Endometrial microvascular endothelial cells (primary cell): ENCODE results near the gene MSRB1. TPM values are rescaled to one million over a fixed set of nuclear protein-coding genes. Genes with fewer than 3 reads are reported as not detected.
"Not testable (repeated sequence)": the region's sequence is repeated elsewhere in the genome, so short reads cannot be mapped to it uniquely, and the experiment has no call there.

Source experiments
- in situ Hi-C: cut with HindIII; loops from 2 replicates; pipeline ENCODE4 v1.10.0; 2017; ENCODE audit warnings: low sequenced_read_pairs, low pct_unique_long_range_greater_than_20kb; ENCODE audit errors: inconsistent ontology term
- total RNA-seq: library from RNA; depleted of rRNA; stranded (reverse); fragments of >200 nt; gene quantifications from one replicate; pipeline ENCODE4 v1.2.3, GENCODE V29; 2015; ENCODE audit errors: inconsistent ontology term

MSRB1 gene
- total RNA-seq, 1 donor from 2014 or later: 11.2 TPM

DNA sequence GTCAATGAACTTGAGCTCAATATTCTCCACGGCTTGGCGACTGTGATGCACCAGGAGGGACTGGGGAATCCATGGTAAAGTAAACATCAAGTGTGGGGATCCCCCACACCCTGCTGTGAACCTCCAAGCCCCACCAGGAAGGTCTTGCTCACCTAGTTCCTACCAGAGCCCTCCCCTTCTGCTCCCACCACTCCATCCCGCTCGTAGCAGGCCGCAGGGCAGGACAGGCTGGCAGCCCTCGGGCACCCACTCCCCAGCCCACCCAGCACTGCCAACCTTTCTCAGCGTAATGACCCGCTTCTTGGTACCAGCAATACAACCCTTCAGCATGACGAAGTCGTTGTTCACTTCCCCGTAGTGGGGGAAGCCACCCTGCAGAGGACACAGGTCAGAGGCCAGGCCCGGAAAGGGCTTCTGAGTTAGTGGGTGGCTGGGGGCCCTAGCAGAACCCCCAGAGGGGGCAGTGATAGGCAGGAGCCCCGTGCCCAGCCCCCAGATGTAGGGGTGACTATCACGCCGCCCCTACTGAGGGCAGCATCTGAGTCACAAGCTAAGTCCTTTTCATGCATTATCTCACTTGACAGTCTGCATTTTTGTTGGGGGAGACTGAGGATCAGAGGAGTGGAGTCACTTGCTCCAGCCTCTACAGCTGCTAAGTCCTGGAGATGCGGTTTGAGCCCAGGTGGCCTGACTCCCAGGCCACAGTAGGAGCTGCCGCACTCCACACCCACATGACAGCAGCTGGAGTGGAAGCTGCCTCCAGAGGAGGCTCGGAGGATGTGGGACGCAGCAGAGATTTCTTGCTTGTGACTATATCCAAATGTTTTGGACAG lies 2.8 kb upstream of the MSRB1 start:
- in situ Hi-C loops: no loop called here

DNA sequence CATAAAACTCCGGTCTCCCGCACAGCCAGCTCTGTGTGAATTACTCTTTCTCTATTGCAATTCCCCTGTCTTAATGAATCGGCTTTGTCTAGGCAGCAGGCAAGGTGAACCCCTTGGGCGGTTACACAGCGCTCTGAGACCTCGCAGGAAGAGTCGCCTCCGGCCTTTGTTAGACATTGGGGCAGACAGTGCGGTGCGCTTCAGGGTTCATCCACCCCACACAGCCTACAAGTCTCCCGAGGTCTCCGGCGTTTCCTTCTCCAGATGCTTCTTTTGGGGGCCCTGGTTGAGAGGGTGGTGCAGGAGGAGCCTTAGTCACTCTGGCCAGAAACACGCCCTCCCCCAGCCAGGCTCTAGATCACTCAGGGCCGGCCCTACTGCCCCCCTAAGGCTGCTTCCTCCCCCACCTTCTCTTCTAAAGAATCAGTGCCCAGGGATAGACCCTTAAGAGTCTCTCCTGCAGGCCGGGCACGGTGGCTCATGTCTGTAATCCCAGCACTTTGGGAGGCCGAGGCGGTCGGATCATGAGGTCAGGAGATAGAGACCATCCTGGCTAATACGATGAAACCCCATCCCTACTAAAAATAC lies 1.7 kb upstream of the MSRB1 start:
- in situ Hi-C loops: no loop called here

DNA sequence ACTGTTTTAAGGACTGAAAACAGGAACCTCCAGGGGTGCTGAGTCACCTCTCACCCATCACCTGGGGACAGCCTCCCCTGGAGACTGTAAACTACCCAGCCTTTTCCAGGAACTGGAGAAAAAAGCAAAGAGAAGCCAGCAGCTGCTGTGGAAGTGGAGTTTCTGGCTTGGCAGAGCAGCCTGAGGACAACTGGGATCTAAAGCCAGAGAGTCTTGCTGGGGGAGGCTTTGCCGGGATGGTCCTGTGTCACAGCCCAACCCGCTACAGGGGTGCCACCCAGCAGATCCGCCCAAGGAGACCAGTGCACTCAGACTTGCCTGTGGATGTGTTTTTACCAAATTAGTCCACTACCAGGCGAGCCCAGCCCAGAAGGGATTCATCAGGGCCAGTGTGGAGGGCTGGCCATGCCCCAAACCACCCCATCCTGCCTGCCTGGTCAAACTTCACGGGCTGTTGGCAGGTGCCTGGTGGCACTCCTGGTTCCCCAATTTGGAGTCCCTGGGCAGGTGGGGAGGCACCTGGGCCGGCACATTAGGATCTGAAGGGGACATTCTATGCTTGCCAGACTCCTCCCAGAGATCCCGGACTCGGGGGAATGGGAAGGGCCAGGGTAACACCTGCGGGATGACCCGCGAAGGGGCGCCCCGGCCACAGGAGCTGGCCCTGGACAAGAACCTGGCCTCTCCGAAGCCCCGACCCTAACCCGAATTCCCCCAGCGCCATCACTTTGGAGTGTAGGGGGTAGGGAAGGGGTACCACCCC lies 771 bp downstream of the MSRB1 start:
- in situ Hi-C loops: no loop called here

DNA sequence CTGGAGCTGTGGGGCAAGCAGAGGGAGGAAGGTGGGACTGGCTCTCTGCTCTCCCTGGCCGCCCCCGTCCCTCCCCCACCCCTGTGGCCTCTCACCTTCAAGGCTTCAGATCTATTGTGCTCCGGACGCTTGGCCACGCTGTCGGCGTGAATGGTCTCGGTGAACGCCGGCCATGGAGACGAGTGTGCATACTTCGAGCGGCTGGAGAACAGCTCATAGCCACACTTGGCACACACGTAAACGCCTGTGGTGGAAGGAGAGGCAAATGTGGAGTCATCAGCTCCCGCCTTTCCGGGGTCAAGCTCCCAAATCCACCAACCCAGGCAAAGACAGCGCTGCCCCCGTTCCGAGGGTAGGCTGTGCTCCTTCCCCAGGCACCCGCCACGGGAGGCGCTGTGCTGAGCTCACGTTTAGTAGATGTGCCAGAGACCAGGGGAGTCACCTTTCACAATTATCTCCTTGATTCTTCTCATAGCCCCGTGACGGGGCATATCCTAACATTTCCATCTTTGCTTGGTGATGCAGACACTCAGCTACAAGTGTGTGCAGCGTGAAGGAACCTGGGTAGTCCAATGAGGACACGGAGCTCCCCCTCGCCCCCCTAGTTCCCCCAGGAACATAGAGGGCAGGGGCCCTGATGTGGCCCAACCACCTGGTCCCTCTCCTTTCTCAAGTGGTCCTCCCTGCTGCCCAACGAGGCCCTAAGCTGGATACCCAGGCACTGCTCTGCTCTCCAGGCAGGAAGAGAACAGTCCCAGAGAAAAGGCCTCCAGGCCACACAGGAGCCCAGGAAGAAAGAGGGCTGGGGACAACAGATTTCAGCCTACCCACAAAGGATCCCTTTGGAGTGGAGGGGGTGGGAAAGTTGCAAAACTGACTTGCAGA lies 1.6 kb downstream of the MSRB1 start:
- in situ Hi-C loops: no loop called here

DNA sequence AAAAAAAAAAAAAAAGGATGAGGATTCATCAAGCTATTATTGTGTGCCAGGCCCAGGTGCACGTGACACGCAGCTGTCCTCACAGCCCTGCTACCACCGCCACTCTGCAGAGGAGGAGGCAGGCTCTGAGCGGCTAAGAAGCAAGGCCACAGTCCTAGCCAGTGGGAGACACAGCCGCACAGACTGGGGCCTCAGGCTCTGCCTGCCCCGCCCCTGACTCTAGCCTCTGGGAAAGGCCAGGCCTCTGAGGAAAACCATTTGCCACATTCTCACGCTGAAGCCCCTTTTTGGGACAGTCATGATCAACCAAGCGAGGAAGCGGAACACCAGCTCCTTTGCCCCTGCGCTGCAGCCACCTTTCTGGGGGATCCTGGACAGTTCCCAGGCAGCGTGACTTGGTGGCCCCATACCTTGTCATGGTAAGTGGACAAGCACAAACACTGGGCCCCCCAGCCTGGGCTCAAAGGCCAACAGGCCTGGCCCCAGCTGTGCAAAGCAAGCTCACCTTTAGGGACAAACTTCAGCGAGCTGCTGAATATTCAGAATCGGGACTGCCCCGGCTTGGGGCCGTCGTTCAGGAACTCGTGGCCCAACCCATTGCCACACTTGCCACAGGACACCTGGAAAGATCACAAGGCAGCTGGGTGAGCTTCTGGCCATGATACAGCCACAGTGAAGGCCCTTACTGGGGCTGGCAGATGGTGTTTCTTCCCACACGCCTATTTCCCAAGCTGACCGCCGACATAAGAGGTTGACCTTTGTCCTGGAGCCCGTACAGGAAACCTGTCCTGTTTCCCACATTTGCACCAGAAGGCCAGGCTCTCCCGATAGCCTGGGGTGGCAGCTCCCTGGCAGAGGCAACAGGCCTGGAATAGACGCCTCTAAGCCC lies 2.5 kb downstream of the MSRB1 start:
- in situ Hi-C loops: no loop called here

DNA sequence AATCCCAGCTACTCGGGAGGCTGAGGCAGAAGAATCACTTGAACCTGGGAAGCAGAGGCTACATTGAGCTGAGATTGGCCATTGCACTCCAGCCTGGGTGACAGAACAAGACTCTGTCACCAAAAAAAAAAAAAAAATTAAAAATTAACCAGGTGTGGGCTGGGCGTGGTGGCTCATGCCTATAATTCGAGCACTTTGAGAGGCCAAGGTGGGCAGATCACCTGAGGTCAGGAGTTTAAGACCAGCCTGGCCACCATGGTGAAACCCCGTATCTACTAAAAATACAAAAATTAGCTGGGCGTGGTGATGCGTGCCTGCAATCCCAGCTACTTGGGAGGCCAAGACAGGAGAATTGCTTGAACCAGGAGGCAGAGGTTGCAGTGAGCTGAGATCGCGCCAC lies 3.2 kb downstream of the MSRB1 start:
- in situ Hi-C loops: not testable (repeated sequence)

DNA sequence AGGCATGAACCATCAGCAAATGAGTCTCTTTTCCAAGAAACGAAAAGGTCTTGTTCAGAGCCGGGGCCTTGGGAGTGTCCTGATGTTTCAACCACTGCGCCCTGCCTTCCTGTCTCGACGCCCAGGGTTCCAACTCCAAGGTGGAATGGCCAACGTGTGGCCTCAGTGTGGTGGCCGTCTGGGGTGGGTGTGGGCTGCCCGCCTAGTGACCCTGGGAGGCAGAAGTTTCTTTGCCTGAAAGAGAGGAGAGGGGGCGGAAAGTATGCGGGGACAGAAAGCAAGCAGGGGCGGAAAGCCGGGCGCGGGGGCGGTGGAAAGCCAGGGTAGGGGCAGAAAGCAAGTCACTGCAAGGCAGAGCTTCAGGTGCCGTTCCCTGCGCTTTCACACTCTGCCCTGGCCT lies 4.1 kb downstream of the MSRB1 start:
- in situ Hi-C loops: no loop called here

DNA sequence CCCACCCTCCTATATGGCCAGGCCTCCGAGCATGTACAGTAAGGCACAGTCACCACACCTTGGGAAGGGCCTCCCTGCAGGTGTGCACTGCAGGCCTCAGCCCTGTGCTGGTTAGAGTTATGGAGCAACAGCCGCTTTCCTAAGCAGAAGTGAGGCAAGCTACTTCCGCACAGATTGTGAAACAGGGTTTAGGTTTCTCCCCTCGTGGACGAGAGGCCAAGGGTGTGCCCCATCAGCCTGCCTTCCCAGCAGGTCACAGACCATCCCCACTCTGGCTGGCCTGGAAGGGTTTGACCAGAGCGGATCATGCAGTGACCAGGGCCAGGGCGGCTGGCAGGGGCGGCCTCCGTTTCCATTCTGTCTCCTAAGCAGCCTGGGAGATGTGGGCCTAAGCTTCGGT lies 4.7 kb downstream of the MSRB1 start:
- in situ Hi-C loops: no loop called here

DNA sequence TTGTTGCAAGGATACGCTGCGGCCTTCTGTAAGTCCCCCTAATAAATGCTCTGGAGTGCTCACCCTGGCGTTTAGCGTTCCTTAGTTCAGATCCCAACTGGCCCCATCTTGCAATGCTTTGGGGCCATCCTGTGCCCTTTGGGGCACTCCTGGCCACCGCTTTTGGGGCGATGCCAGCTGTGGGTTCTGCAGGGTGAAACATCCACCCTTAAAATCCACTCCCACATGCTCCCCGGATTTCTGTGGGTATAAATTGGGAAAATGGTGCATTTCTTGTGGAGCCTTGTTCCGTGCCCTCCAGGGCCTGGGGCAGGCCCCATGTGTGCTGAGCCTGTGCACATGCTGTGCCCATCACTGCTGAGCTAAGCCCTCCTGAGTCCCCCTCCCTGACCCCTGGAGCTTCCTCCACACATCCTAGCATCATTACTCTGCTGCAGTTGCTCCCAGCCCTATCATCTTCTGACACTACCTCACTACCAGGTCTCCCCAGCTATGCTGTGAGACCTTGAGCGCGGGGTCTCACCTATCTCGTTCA lies 6.0 kb downstream of the MSRB1 start:
- in situ Hi-C loops: no loop called here

DNA sequence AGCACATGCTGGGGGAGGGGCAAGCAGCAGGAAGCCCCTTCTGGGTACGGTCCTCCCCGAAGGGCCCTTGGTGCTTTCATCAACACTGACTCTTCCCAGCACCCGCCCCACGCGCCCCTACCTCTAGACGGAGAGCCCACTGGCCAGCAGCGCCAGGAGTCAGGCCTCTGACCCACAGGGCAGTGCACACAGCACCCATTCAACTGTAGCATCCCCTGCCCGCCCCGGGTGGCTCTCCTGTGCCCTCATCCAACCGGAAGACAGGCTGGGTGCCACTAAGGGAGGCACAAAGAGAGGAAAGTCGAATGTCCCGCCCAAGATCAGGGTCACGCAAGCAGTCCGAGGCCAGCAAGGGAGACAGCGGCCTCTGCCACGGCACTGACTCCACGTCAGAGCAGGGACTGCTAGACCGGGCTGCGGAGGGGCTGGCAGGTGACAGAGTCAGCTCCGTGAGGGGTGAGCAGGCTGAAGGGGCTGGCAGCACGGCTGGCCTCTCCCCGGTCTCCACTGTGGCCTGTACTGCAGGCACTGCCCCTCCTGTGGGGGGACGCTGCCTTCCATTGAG lies 9.8 kb downstream of the MSRB1 start:
- in situ Hi-C loops: no loop called here

DNA sequence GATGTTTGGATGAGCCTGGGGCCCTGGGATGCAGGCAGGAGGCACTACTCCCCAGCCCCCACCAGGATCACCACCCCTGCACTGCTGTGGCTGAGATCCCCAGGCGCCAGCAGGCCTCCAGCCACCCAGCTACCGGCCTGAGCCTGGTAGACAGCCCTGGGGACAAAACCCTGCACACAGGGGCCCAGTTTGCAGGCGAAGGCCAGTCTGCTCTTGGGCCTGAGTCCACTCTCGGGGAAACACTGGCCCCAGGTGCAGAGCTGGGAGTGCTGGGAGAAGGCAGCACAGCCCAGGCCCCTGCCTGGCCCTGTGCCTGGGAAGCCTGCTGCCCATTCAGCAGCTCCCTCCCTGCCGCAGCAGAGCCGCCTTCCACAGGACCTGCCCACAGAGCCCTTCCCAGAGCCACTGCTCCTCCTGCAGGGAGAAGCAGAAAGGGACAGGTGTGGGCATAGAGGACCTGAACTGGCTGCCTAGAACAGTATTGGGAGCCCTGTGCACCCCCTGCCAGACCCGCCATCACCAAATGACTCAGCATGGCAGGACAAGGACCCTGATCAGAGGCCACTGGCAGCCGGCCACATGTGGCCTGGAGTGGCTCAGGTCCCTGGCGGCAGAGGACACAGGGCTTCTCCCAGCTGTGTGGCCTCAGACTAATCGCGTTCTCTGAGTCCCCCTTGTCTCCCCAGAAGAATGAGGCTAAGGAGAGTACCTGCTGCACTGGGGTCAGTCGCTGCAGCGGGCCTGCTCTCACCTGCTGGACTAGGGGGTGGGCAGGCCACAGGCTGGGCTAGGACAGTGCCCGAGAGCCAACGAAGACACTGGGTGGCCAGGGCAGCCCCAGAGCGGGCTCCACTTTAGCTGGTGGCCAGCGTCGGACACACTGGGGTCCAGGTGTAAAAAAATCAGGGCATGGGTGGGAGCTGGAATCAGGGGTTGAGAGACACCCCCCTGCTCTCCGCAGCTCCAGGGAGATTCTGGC lies 10.7 kb downstream of the MSRB1 start:
- in situ Hi-C loops: no loop called here

DNA sequence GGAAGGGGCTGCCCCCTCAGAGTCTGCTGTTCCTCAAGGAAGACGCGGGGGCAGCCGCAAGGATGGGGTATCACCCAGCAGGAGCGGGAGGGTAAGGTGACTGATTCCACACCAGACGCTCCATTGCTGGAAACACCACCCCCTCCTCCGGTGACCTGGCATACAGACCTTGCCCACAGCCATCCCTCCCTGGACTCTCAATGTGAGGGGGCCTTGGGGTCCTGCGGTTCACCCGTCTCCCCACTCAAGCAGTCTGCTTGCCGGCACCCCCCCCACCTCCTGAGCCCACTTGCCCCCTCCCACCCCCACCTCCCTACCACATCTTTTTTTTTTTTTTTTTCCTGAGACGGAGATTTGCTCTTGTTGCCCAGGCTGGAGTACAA lies 12.7 kb downstream of the MSRB1 start:
- in situ Hi-C loops: no loop called here

DNA sequence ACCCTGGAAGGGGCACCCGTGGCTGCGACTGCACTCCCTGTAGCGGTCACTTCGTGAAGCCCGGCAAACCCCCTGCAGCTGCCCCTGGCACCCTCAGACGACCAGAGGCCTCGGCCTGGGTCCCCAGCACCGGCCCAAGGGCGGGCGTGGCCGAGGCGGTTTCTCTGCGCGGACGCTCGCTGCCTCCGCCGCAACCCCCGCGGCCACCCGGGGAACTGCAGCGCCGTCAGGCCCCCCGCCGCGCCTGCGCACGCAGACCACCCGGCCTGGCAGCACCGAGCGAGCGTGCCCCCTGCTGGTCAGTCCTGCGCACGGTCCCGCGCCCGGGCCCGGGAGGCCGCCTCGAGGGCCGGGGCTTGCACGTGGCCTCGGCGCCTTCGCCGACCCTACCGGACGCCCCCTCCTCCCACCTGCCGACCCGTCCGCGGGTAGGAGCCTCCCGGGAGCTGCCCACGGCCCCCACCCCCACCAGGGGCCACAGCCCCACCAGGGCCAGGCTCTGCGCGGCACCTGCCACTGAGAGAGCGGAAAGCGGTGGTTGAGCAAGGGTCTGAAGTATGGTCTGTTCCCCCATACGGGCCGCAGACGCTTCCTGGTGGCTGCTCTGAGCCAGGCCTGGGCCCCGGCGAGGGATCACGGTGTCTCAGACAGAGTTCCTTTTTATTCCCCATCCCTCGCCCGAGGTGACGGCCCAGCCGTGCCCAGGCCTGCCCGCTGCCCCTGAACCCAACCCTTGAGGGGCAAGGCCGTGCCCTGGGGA lies 13.2 kb downstream of the MSRB1 start:
- in situ Hi-C loops: no loop called here

DNA sequence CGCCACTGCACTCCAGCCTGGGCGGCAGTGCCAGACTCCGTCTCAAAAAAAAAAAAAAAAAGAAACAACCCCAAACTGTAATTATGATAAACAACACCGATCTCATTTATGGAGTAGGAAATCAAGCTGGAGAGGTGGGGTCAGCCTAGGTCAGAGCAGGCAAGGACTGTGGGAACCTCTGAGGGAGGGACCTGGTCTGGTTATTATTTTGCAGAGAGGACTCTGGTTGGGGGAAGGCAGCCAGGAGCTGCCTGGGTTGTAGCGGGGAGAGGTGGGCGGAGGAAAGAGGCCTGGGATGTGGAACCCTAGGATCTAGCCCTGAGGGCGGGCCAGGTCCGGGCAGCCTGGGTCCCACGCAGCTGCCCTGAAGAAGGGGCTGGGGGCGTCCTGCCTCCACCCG lies 13.9 kb downstream of the MSRB1 start:
- in situ Hi-C loops: no loop called here

DNA sequence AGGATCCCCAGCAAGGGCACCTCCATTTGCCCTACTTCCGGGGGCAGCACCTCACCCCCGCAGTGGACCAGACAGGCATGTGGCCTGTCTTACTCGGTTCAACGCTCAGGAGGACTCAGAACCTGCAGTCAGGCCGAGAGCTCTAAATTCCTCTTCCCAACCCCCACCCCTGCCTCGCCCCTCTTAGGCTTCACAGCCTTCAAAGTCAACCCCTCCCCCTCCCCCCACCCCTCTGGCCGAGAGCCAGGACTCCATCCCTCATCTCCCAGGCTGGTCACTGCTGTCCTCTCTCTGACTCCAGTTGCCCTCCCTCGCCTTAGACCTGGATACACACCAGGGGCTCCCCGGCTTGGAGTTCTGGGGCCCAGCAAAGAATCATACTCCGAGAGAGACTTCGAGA lies 16.7 kb downstream of the MSRB1 start:
- in situ Hi-C loops: no loop called here

DNA sequence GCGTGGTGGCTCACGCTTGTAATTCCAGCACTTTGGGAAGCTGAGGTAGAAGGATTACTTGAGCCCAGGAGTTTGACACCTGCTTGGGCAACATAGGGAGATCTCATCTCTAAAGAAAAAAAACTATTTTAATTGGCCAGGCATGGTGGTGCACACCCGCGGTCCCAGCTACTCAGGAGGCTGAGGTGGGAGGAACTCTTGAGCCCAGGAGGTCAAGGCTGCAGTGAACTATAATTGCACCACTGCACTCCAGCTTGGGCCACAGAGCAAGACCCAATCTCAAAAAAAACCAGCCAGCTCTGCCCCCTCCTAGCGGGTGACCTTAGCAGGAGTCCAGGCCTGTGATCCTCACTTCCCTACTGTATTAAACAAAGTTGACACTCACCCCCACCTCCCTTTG lies 18.9 kb downstream of the MSRB1 start:
- in situ Hi-C loops: no loop called here
